ENCODE results near the gene TARP.

TARP gene

GRCh38 chr7:38273286-38273995 is at the start of gene TARP:
TARP (minus strand) TSS chr7:38273636.
- no peak for DNase-seq

DNA sequence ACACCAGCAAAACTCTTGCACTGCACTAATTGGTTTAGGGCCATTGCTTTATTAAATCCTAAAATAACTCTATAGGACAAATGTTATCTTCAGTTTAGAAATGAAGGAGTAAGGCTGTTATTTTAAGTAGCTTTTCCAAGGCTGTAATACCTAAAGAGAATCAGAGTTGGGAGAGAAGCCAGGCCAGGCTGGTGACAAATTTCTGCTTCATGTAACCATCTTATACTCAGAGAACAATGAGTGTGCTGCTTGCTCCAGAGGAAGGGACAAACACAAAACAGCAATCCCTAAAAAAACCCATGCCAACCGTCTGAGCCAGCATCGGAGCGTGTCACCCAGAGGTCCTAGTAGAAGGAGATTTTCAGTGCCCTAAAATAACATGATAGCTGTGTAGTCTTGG is 49.7 kb upstream of the TARP start:
- DNase-seq = no peak

DNA sequence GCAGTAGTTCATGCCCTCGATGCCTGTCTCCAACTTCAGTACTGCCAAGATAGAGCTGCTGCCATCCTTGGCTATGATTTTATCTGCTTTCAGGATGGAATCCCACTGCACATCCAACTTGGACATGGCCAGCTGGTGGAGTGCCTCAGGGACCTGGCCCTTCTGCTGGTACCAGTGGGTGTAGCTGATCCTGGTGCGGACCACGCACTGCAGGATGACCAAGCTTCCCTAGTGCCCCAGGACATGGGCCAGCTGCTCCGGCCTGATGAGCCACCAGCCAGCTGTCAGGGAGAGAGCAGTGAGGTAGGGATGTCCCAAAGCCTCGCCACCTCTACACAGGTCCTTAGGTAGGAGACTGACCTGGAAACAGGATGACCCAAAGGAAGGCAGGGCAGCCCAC is 49.0 kb upstream of the TARP start:
- DNase-seq = no peak

DNA sequence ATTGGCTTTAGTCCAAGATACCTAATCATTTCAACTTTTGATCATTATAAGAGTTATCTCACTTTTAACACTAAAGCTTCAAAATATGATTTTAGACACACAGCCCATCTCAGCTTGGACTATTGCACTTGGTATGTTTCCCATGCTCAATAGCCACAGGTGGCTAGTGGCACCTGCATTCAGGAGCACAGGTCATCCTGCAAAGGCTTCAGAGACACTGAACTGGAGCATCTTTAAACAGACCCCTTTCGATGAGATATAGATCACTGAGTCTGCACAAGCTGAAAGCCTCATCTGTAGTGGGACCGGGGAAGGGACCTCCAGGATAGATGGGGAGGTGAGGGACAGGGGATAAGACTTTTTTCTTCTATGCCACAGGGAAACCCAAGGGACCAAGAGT is 48.5 kb upstream of the TARP start:
- no peak for DNase-seq

DNA sequence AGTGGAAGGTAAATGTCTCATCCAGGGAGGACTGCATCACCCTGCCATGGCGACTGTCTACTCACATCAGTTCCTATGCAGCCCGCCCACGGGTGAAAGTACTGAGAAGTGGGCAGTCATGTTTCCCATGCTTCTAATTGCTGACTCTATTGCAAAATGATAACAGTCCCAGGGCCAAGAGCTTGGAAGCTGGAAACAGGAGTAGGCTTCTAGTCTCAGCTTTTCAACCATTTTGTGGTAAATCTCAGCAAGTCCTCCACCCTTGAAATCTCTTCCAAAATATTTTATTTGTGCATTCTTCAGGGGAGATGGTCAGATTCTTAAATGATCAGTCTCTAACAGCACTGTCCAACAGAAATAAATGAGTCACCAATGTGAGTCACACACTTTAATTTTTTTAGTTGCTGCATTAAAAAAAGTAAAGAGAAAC is 48.1 kb upstream of the TARP start:
- peak; percentile 77 for DNase-seq

DNA sequence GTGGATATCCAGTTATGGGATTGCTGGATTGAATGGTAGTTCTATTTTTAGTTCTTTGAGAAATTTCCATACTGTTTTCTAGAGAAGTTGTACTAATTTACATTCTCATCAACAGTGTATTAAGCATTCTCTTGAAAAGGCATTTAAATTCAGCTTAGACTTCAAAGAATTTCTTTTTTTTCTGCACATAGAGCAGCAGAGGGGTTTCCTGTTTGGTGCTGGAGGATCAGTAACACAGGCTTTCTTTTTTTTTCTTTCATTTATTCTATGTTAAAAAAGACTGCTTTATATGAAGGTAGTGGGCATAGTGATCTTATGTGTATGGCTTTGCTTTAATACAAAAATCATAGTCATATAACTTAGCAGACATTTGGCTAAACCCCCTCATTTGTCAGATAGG is 47.6 kb upstream of the TARP start:
- DNase-seq = no peak

DNA sequence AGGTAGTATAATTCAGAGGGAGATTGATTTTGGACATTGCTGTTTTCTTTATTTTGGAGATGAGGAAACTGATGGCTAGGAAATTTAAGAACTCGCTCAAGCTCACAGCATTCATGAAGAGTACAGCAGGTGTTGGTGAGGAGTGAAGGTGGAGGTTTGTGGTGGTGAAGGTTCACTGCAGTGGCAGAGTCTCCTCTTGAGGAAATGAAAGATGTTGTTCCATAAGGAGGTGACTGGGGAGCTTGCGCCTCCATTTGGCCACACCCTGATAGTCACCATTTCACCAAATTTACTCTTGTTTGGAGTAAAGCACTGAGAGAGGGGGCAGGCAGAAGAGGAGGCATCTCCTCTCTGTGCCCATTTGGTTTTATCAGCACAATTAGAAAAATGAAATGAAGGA is 46.4 kb upstream of the TARP start:
- no peak for DNase-seq

DNA sequence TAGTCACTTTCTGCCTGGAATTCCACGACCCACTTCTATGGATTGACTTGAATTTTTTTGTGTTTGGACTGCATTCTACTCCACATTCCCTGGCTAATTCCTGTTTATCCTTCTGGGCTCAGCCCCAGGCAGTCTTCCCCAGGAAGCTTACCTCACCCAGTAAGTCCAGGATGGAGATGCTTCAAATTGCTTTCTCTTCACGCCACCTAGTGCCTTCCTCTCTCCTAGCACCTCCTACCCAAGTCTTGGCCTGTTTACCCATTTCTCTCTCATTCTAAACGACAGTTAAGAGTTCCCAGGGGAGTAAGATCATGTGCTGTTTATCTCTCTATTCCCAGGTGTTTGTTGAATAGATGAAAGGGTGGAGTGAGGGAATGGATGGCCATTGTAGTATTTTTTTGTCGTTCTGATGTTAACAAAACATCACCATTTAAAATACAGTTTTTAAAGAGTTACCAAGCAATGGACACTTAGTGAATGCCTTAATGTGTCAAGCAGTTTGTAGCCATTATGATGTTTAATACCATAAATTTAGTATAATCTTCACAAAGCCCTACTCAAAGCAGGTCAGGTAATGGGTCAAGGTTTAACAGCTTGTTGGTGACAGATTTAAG is 45.5 kb upstream of the TARP start:
- peak; percentile 78 for DNase-seq

GRCh38 chr7:38318241-38318640 is 44.8 kb upstream of the TARP start:
- no peak for DNase-seq

GRCh38 chr7:38317515-38317914 is 44.1 kb upstream of the TARP start:
- DNase-seq = no peak

- no peak for DNase-seq
Measured at GRCh38 chr7:38316733-38317360, 43.4 kb upstream of the TARP start.

DNA sequence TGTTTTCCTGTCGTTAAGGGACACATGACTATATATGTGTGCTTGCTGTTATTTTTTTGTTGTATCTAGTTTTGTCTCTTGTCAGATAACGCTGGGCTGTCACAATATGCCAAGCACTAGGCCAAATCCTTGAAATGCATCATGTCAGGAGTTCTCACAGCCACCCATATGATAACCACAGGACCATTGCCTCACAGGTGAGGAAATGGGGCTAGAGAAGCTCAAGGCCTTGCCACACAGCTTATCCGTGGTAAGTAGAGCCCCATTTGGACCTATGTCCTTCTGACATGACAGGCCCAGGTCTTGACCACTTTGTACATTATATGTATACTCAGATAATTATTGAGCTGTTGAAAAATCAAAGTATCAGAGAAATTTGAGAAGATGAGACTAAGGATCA is 42.0 kb upstream of the TARP start:
- DNase-seq = no peak

DNA sequence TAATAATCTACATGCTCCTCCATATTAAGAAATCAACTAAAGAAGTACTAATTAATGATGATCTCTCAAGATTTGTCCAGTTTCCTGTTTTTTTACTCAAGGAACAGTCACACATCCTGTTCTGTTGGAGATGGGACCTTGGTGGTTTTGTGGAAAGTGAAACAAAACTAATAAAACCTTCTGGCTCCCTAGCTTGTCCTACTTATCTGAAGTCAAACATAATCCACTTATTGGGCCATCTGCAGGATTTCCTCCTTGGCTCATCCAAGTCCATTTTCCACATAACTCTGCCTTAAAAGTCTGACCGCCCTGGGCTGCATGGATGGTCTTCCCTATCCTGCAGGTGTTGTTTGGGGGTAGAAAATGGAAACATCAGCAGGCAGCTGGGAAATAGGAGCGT is 39.4 kb upstream of the TARP start:
- no peak for DNase-seq

DNA sequence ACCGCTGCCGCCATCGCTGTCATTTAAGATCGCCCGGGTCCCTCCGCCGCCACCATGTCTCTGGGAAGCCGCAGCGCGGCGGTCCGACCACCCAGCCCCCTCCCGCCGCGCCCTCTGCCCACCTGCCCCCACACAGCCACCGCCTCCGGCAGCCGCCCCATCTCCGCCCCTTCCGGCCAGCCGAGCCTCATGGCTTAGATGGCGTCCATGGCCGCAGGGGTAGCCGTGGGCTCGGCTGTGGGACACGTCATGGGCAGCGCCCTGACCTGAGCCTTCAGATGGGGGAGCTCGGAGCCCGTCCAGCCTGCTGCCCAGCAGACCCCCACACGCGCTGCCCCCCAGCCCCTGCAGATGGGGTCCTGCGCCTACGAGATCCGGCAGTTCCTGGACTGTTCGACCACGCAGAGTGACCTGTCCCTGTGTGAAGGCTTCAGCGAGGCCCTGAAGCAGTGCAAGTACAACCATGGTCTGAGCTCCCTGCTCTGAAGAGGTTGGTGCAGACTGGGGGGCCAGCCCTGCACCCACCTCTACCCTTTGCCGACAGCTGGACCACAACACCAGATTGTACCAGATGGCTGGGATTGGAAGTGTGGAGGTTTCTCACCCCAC is 38.0 kb upstream of the TARP start:
- no peak for DNase-seq

DNA sequence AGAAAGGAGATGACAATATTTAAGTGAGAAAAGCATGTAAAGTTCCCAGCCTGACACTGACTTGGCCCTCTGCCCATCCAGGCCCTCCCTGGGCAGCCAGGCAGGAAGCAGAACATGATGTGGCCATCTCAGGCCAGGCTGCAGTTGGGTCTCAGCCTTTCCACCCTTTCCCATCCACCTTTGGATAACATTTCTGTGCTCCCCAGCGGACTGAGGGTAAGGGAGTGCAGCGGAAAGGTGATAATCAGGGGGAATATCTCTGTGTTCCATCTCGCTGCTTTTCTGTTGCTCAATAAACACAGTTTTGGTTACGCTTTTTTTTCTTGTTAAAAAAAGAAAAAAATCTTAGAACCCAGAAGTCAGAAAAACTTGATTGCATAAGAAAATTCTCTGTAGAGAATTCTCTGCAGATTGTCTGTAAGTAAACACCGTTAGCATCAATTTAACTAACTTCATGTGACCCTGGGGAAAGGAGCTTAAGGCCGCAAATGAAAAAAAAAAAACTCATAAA is 37.2 kb upstream of the TARP start:
- DNase-seq = no peak

DNA sequence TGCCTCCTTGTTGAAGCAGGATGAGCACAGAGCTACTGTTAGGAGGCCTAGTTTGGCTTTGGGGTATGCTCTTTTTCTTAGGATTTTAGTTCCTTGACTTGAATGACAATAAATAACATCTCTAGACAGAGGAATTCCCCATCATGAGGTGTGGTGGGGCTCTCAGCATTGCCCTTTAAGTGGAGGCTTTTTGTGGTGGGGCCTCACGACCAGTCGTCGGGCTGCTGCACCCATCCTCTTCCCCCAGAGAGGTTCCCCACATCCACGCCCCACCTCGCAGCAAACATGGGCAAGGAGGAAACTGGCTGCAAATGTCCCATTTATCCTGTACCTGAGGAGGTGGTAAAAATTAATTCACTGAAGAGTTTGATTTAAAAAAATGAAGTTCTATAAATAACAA is 36.1 kb upstream of the TARP start:
- no peak for DNase-seq

GRCh38 chr7:38308140-38308539 is 34.7 kb upstream of the TARP start:
- DNase-seq = no peak

GRCh38 chr7:38307640-38308039 is 34.2 kb upstream of the TARP start:
- no peak for DNase-seq

DNA sequence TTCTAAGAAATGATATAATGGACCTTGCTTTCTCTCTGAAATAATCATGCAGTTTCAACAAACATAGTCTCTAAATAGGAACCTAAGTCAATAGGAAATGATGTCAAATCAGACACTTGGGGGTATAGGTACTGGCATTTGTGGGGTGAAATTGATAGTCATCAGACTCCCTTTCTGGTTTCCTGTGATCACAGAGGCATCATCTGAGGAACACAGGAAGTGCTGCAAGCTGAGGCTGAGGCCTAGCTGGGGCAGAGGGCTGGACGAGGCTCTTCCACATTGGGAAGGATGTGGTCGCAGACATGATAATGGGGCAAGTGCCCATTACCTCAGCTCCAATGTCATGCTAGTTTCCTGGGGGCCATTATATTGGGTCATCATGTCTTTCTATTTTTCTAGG is 33.5 kb upstream of the TARP start:
- no peak for DNase-seq

- no peak for DNase-seq
Measured at GRCh38 chr7:38306171-38306570, 32.7 kb upstream of the TARP start.

DNA sequence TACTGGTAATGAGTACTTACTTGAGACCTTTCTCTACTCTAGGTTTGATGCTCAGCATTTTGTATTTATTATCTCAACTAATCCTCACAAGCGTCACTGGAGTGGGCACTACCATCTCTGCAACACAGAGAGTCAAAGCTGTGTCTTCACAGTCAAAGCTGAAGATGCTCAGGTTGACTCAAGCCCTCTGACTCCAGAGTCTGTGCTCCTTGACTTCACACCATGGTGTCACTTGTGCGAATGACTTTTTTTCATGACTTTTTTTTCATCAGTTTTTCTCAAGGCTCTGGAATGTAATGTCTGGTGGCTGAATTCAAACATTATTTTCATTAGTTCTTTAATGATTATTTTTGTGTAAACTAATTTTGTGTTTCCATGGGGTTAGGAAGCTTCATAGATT is 30.4 kb upstream of the TARP start:
- no peak for DNase-seq

- DNase-seq = no peak
Measured at GRCh38 chr7:38300175-38300574, 26.7 kb upstream of the TARP start.

- no peak for DNase-seq
Measured at GRCh38 chr7:38299275-38299931, 26.0 kb upstream of the TARP start.
